CD4-positive, alpha-beta T cell treated with Interleukin-17A for 1 hour (primary cell): Measurements from ENCODE around the gene SMARCA1.
"Not testable (repeated sequence)": the region's sequence is repeated elsewhere in the genome, so short reads cannot be mapped to it uniquely, and the experiment has no call there.

ENCODE experiments used
- DNase-seq: peaks from one replicate; pipeline ENCODE4 v3.0.0-alpha.2; 2020

SMARCA1 gene, protein sequence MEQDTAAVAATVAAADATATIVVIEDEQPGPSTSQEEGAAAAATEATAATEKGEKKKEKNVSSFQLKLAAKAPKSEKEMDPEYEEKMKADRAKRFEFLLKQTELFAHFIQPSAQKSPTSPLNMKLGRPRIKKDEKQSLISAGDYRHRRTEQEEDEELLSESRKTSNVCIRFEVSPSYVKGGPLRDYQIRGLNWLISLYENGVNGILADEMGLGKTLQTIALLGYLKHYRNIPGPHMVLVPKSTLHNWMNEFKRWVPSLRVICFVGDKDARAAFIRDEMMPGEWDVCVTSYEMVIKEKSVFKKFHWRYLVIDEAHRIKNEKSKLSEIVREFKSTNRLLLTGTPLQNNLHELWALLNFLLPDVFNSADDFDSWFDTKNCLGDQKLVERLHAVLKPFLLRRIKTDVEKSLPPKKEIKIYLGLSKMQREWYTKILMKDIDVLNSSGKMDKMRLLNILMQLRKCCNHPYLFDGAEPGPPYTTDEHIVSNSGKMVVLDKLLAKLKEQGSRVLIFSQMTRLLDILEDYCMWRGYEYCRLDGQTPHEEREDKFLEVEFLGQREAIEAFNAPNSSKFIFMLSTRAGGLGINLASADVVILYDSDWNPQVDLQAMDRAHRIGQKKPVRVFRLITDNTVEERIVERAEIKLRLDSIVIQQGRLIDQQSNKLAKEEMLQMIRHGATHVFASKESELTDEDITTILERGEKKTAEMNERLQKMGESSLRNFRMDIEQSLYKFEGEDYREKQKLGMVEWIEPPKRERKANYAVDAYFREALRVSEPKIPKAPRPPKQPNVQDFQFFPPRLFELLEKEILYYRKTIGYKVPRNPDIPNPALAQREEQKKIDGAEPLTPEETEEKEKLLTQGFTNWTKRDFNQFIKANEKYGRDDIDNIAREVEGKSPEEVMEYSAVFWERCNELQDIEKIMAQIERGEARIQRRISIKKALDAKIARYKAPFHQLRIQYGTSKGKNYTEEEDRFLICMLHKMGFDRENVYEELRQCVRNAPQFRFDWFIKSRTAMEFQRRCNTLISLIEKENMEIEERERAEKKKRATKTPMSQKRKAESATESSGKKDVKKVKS

GRCh38 chrX:129523079-129523911, at the start of gene SMARCA1:
Gene SMARCA1 (minus strand): TSS chrX:129523490. CDS start chrX:129523370, 120 bp downstream.
- DNase-seq = no peak

- no peak for DNase-seq
Measured at GRCh38 chrX:129572422-129572821, 49.1 kb upstream of the SMARCA1 start.

- no peak for DNase-seq
Measured at GRCh38 chrX:129568349-129568748, 45.1 kb upstream of the SMARCA1 start.

DNA sequence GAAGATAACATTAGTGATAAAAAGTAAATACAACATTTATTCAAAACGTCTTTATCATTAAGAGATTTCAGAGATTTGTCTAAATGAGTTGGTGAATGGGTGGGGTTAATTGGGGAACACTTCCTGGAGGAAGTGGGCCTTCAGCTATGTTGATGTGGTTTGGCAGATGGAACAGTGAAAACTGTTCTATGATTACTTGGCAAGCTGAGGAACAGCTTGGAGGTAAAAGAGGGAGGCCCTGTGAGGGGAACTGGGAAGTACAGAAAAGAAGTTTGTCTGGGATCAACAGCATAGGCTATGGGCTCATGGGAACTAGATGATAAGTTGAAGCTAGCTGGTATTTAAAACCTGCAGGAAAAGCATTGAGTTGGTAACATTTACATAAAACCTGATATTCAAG, 42.8 kb upstream of the SMARCA1 start:
- no peak for DNase-seq

- DNase-seq = no peak
Measured at GRCh38 chrX:129565046-129565650, 41.9 kb upstream of the SMARCA1 start.

GRCh38 chrX:129564345-129564744, 41.1 kb upstream of the SMARCA1 start:
- not testable (repeated sequence) for DNase-seq

DNA sequence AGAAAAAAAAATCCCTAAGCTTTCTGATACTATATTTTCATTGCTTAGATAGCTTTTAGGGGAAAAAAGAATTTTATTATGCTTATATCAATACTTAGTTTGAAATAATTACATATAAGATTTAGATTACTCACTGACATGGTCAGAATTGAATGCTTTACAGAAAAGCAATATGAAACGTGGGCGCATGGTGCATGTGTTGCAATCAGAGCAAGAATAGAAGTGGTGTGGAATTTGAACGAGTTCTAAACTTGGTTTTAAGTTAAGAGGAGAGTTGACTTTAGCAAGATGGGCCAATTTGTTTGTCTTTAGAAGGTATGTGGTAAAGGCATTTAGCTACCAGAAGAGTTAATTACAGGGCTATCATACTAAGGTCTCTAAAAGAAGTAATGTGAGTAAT, 38.2 kb upstream of the SMARCA1 start:
- no peak for DNase-seq

- DNase-seq = no peak
Measured at GRCh38 chrX:129559783-129560182, 36.5 kb upstream of the SMARCA1 start.

DNA sequence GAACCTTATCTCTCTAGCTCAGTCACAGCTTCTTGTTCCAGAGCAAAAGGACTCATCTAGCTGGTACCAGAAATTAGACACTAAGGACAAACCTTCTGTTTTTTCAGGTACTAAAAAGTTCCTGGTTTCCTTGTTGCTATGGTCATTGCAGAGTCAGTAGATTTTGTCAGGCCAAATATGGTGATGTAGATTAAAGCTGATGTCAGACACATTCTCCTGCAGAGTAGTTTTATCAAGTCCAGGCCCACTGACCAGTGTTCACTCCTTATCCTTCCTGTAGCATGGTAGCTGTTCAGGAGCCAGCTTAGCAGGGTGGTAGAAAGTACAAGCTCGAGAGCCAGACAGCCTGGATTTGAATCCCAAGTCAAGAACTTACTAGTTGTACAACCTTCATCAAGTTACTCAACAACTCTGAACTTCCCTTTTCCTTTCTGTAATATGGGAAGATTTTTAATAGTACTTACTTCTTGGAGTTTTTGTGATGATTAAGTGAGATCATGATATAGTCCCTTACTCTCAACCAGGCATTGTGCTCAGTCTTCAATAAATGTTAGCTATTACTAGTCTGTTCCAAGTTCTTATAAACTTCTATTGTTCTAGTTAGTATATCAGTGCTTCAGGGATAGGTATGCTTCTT, 34.7 kb upstream of the SMARCA1 start:
- DNase-seq = no peak

DNA sequence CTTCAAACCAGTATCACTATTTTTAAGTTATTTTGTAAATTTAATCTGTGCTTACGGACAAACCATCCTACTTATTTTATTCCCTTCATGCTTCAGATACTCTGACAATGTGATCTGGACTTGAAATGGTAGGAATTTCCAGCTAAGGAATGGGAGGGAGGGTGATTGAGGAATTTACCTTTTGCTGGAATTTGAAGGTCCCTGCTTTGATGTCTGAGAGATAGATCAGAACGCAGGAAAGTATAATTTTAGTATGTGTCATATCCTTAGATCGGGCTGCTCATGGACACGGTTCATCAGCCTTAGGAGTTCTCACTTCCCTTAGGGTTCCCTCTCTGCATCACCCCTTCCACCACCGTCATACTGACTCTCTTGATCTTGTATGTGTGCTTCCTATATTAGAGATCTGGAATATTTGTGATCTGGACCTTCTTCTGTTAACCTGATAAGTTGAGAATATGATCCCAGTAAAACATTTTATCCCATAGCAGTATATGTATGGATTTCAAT, 33.6 kb upstream of the SMARCA1 start:
- DNase-seq = no peak

DNA sequence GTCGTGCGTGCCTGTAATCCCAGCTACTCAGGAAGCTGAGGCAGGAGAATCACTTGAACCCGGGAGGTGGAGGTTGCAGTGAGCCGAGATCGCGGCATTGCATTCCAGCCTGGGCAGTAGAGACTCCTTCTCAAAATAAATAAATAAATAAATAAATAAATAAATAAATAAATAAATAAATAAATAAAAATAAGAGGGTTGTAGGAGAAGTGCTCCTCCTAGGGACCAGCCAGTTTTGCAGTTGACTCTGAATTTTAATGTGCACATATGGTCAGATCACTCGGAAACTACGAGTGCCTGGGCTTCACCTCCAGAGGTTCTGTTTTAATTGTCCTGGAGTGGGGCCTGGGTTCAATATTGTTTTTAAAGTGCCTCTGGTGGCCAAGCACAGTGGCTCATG, 31.5 kb upstream of the SMARCA1 start:
- not testable (repeated sequence) for DNase-seq

DNA sequence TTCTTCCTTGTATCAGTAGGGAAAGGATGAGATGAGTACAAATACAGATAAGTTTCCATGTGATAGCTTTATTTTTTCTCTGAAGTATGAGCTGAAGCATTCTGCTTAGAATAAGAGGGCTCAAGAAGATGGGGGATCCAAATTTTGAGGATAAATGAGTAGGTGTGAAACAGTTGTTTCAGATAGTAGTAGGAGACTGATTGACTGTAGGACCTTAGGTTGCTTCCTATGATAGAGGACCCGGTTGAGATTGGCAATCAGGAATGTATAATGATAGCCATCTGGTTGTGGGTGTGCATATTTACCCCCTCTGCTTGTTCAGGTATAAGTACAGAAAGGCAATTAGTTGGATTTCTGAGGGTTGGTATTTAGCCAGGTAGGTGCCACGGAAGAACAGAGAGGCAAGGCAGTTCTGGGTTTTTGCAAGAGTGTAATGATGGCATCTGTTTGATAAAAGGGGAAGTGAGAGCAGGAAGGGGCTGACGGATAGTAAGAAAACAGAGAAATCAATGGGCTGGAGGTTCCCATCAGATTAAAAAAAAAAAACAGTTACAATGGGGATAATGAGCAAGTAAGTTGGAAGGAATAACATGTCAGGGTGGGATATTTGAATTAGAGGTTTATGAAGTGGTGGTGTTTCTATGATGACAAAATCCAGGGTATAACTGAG, 30.5 kb upstream of the SMARCA1 start:
- DNase-seq = no peak

- no peak for DNase-seq
Measured at GRCh38 chrX:129549124-129549523, 25.8 kb upstream of the SMARCA1 start.

- no peak for DNase-seq
Measured at GRCh38 chrX:129545408-129545807, 22.1 kb upstream of the SMARCA1 start.

DNA sequence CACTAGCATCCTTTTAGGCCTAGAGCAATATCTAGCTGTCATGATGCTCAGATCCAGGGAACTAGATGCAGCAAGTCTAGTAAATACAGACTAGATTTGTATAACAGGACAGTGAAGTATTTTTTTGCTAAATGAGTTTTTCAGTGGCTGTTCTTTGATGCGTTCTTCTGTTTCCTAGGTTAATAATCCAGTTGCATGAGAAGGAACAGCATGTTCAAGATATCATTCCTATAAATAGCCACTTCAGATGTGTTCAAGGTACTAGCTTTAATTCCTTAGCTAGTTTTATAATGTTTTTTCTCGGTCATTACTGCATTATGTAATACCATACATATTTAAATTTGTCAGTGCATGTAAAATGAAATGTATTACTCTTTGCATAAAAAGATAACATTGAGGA, 21.5 kb upstream of the SMARCA1 start:
- no peak for DNase-seq

- no peak for DNase-seq
Measured at GRCh38 chrX:129540722-129541184, 17.5 kb upstream of the SMARCA1 start.

- DNase-seq = peak; percentile 48
Measured at GRCh38 chrX:129540068-129540653, 16.9 kb upstream of the SMARCA1 start, which contains the start of gene OCRL. Gene OCRL (plus strand): TSS chrX:129540259. CDS start chrX:129540440, 181 bp downstream.

- no peak for DNase-seq
Measured at GRCh38 chrX:129534816-129535578, 11.7 kb upstream of the SMARCA1 start.

DNA sequence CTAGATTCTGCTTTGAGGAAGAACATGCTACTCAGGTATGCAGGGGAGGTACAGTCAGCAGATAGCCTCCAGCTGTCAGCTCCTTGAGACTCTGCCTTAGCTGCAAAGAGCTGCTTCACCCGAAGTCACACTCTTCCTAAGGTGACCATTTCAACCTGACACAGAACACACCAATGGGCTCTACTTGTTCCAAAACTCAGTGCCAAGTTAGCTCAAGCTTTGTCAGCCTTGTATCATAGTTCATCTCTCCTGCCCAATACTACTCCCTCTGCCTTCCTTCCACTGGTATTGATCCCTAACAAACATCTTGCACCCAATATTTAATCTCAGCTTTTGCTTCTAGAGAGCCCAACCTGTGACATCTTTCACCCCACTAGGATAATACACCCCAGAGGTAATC, 7.8 kb upstream of the SMARCA1 start:
- DNase-seq = no peak
